ENCODE results near the gene OTOF. TPM values are rescaled to one million over a fixed set of nuclear protein-coding genes. Genes with fewer than 3 reads are reported as not detected.

Gene OTOF
- total RNA-seq = not detected in 2 replicates

GRCh38 chr2:26477911-26478253 lies at the start of gene OTOF:
Gene OTOF, minus strand, starts transcription at chr2:26478124.

Other genes with a start within 250 kb of the OTOF start
- gene HADHA, start 233.5 kb downstream of the OTOF start, total RNA-seq = 75.6 and 76.1 TPM in 2 replicates
- gene HADHB, start 233.2 kb downstream of the OTOF start, total RNA-seq = 57.0 and 75.0 TPM in 2 replicates
- 8.1 and 13.0 TPM in 2 replicates for gene SELENOI, start 132.0 kb downstream of the OTOF start, total RNA-seq
- 0.38 TPM in 1 of 2 replicates, not detected in the other for gene ADGRF3, start 131.3 kb downstream of the OTOF start, total RNA-seq
- gene DRC1, start 76.2 kb downstream of the OTOF start, total RNA-seq = not detected in 2 replicates
- not detected in 2 replicates for gene CIB4, start 163.2 kb upstream of the OTOF start, total RNA-seq
- 0.49 and 1.4 TPM in 2 replicates for gene KCNK3, start 214.6 kb upstream of the OTOF start, total RNA-seq